ENCODE results near the gene PRTN3.
A peak's percentile ranks its signal among the peaks of the same experiment; 100 is the strongest.
"Not testable (repeated sequence)": the region's sequence is repeated elsewhere in the genome, so short reads cannot be mapped to it uniquely, and the experiment has no call there.

PRTN3 gene

GRCh38 chr19:835210-835810, 5.5 kb upstream of the PRTN3 start:
- no peak overlapping the region for H3K27ac ChIP-seq (ENCODE audit: low read depth, low read length)
- H3K9me3 ChIP-seq (ENCODE audit: control insufficient read depth, insufficient read depth, low read length) = no peaks in the 10 kb centered on the region
- H3K27me3 ChIP-seq (ENCODE audit: control insufficient read depth, insufficient read depth, low read length) = no peaks in the 10 kb centered on the region
- no peaks in the 10 kb centered on the region for H3K36me3 ChIP-seq (ENCODE audit: control insufficient read depth, insufficient read depth, low read length)
- H3K9ac ChIP-seq (ENCODE audit: low read depth, low read length) = no peak overlapping the region
- H3K4me3 ChIP-seq (ENCODE audit: low read depth, low read length) = no peak overlapping the region
- H3K4me1 ChIP-seq (ENCODE audit: control insufficient read depth, insufficient read depth, low read length) = no peaks in the 10 kb centered on the region

- H3K27ac ChIP-seq (ENCODE audit: low read depth, low read length); H3K9me3 ChIP-seq (ENCODE audit: control insufficient read depth, insufficient read depth, low read length); H3K9ac ChIP-seq (ENCODE audit: low read depth, low read length); H3K36me3 ChIP-seq (ENCODE audit: control insufficient read depth, insufficient read depth, low read length); H3K4me1 ChIP-seq (ENCODE audit: control insufficient read depth, insufficient read depth, low read length); H3K4me3 ChIP-seq (ENCODE audit: low read depth, low read length): not testable (repeated sequence)
- peaks cover 15% of the 10 kb centered on the region for H3K27me3 ChIP-seq (ENCODE audit: control insufficient read depth, insufficient read depth, low read length)
These were observed 2.0 kb downstream of the PRTN3 start for GRCh38 chr19:842802-843179.

- Histone ChIP-seq H3K36me3 (ENCODE audit: control insufficient read depth, insufficient read depth, low read length) (no peaks in the 10 kb centered on the region), H3K9ac (ENCODE audit: low read depth, low read length) (no peak overlapping the region), H3K4me3 (ENCODE audit: low read depth, low read length) (peak overlapping the region; percentile 32; the same call in 1 of the 2 replicates), H3K9me3 (ENCODE audit: control insufficient read depth, insufficient read depth, low read length) (no peaks in the 10 kb centered on the region), H3K4me1 (ENCODE audit: control insufficient read depth, insufficient read depth, low read length) (no peaks in the 10 kb centered on the region), H3K27me3 (ENCODE audit: control insufficient read depth, insufficient read depth, low read length) (peaks cover 15% of the 10 kb centered on the region), H3K27ac (ENCODE audit: low read depth, low read length) (no peak overlapping the region)
These were observed 2.5 kb downstream of the PRTN3 start for GRCh38 chr19:843180-843835.

- H3K9me3 ChIP-seq (ENCODE audit: control insufficient read depth, insufficient read depth, low read length) = no peaks in the 10 kb centered on the region
- no peaks in the 10 kb centered on the region for H3K36me3 ChIP-seq (ENCODE audit: control insufficient read depth, insufficient read depth, low read length)
- peaks cover 15% of the 10 kb centered on the region for H3K27me3 ChIP-seq (ENCODE audit: control insufficient read depth, insufficient read depth, low read length)
- peak overlapping the region; percentile 32; the same call in 1 of the 2 replicates for H3K4me3 ChIP-seq (ENCODE audit: low read depth, low read length)
- H3K4me1 ChIP-seq (ENCODE audit: control insufficient read depth, insufficient read depth, low read length) = no peaks in the 10 kb centered on the region
- H3K9ac ChIP-seq (ENCODE audit: low read depth, low read length) = no peak overlapping the region
- H3K27ac ChIP-seq (ENCODE audit: low read depth, low read length) = no peak overlapping the region
These were observed 3.2 kb downstream of the PRTN3 start for GRCh38 chr19:843836-844545.

GRCh38 chr19:844546-844971, 3.8 kb downstream of the PRTN3 start:
- Histone ChIP-seq H3K27ac (ENCODE audit: low read depth, low read length) (no peak overlapping the region), H3K9ac (ENCODE audit: low read depth, low read length) (no peak overlapping the region), H3K4me1 (ENCODE audit: control insufficient read depth, insufficient read depth, low read length) (no peaks in the 10 kb centered on the region), H3K4me3 (ENCODE audit: low read depth, low read length) (no peak overlapping the region), H3K9me3 (ENCODE audit: control insufficient read depth, insufficient read depth, low read length) (no peaks in the 10 kb centered on the region), H3K27me3 (ENCODE audit: control insufficient read depth, insufficient read depth, low read length) (peaks cover 15% of the 10 kb centered on the region), H3K36me3 (ENCODE audit: control insufficient read depth, insufficient read depth, low read length) (no peaks in the 10 kb centered on the region)

GRCh38 chr19:845707-846521, 5.1 kb downstream of the PRTN3 start:
- Histone ChIP-seq H3K4me1 (ENCODE audit: control insufficient read depth, insufficient read depth, low read length) (no peaks in the 10 kb centered on the region), H3K27me3 (ENCODE audit: control insufficient read depth, insufficient read depth, low read length) (peaks cover 15% of the 10 kb centered on the region), H3K9ac (ENCODE audit: low read depth, low read length) (no peak overlapping the region), H3K4me3 (ENCODE audit: low read depth, low read length) (no peak overlapping the region), H3K9me3 (ENCODE audit: control insufficient read depth, insufficient read depth, low read length) (no peaks in the 10 kb centered on the region), H3K36me3 (ENCODE audit: control insufficient read depth, insufficient read depth, low read length) (no peaks in the 10 kb centered on the region), H3K27ac (ENCODE audit: low read depth, low read length) (no peak overlapping the region)

GRCh38 chr19:848386-848921, 7.7 kb downstream of the PRTN3 start:
- Histone ChIP-seq H3K36me3 (ENCODE audit: control insufficient read depth, insufficient read depth, low read length) (no peaks in the 10 kb centered on the region), H3K27ac (ENCODE audit: low read depth, low read length) (no peak overlapping the region), H3K27me3 (ENCODE audit: control insufficient read depth, insufficient read depth, low read length) (peaks cover 5% of the 10 kb centered on the region), H3K4me3 (ENCODE audit: low read depth, low read length) (no peak overlapping the region), H3K9me3 (ENCODE audit: control insufficient read depth, insufficient read depth, low read length) (no peaks in the 10 kb centered on the region), H3K9ac (ENCODE audit: low read depth, low read length) (no peak overlapping the region), H3K4me1 (ENCODE audit: control insufficient read depth, insufficient read depth, low read length) (no peaks in the 10 kb centered on the region)

GRCh38 chr19:849195-849594, 8.4 kb downstream of the PRTN3 start:
- H3K9ac ChIP-seq (ENCODE audit: low read depth, low read length); H3K27me3 ChIP-seq (ENCODE audit: control insufficient read depth, insufficient read depth, low read length); H3K36me3 ChIP-seq (ENCODE audit: control insufficient read depth, insufficient read depth, low read length); H3K4me1 ChIP-seq (ENCODE audit: control insufficient read depth, insufficient read depth, low read length); H3K4me3 ChIP-seq (ENCODE audit: low read depth, low read length); H3K9me3 ChIP-seq (ENCODE audit: control insufficient read depth, insufficient read depth, low read length); H3K27ac ChIP-seq (ENCODE audit: low read depth, low read length): not testable (repeated sequence)

- no peaks in the 10 kb centered on the region for H3K36me3 ChIP-seq (ENCODE audit: control insufficient read depth, insufficient read depth, low read length)
- H3K4me3 ChIP-seq (ENCODE audit: low read depth, low read length) = no peak overlapping the region
- no peaks in the 10 kb centered on the region for H3K27me3 ChIP-seq (ENCODE audit: control insufficient read depth, insufficient read depth, low read length)
- H3K9me3 ChIP-seq (ENCODE audit: control insufficient read depth, insufficient read depth, low read length) = no peaks in the 10 kb centered on the region
- H3K4me1 ChIP-seq (ENCODE audit: control insufficient read depth, insufficient read depth, low read length) = no peaks in the 10 kb centered on the region
- H3K9ac ChIP-seq (ENCODE audit: low read depth, low read length) = no peak overlapping the region
- H3K27ac ChIP-seq (ENCODE audit: low read depth, low read length) = no peak overlapping the region
These were observed 9.6 kb downstream of the PRTN3 start for GRCh38 chr19:850221-850978.

GRCh38 chr19:850979-851335, 10.2 kb downstream of the PRTN3 start:
- H3K4me3 ChIP-seq (ENCODE audit: low read depth, low read length) = no peak overlapping the region
- no peaks in the 10 kb centered on the region for H3K27me3 ChIP-seq (ENCODE audit: control insufficient read depth, insufficient read depth, low read length)
- H3K9me3 ChIP-seq (ENCODE audit: control insufficient read depth, insufficient read depth, low read length) = no peaks in the 10 kb centered on the region
- no peaks in the 10 kb centered on the region for H3K4me1 ChIP-seq (ENCODE audit: control insufficient read depth, insufficient read depth, low read length)
- no peak overlapping the region for H3K9ac ChIP-seq (ENCODE audit: low read depth, low read length)
- no peak overlapping the region for H3K27ac ChIP-seq (ENCODE audit: low read depth, low read length)
- H3K36me3 ChIP-seq (ENCODE audit: control insufficient read depth, insufficient read depth, low read length) = no peaks in the 10 kb centered on the region

Data from HUES48 (cell line).